NT2/D1 (cell line): ENCODE measurements around the gene CTDP1.

Experiments used
- YY1 ChIP-seq: IDR thresholded peaks from 2 replicates; pipeline ENCODE4 v1.6.1; 2011; ENCODE audit not compliant: insufficient read length, insufficient read depth
- ZNF274 ChIP-seq: IDR thresholded peaks from 2 replicates; pipeline ENCODE4 v1.6.1; 2011; ENCODE audit warnings: mild to moderate bottlenecking, low read depth, low read length

- TF ChIP-seq ZNF274, result no peak
- TF ChIP-seq YY1, result no peak
These were observed 106.2 kb downstream of the CTDP1 start for GRCh38 chr18:79785831-79786230.
